Stimulated activated CD4-positive, alpha-beta T cell treated with anti-CD3 and anti-CD28 coated beads, TNF-alpha, amount 100 ng/mL, for 24 hours (primary cell): ENCODE data around the gene RNASE13.

Source experiments
- DNase-seq, 3 experiments: peaks; one replicate each; pipeline ENCODE4 v3.0.0-alpha.2; 2020; ENCODE audit warnings: low read depth in 3 of 3

RNASE13 gene

DNA sequence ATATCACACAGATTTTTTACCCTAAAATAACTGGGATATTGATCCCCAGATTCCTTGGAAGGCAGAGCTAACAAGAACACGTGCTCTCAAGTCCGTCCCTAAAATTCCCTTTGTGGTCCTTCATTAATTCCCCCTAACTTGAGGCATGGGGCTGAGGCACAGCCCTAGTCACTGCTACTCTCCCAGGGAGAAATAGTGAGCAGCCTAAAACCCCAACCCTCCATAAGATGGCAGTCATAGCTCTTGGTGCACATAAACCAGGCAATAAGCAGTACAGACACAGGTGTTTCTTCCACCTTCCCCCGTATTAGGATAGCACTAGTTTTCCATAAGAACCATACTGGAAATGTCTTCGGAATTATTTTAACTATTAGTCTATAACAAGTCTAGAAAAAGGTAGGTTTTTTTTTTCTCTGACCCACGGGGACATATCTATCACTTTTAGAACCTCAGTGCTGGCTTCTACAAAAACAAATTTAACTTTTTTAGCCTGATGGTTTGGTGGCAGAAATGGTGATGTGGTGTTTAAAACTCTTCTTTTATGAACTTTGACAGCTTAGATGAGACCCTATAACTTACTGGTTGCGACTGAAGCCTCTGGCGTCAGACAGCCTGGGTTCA lies 32.4 kb upstream of the RNASE13 start:
- DNase-seq = no peak

DNA sequence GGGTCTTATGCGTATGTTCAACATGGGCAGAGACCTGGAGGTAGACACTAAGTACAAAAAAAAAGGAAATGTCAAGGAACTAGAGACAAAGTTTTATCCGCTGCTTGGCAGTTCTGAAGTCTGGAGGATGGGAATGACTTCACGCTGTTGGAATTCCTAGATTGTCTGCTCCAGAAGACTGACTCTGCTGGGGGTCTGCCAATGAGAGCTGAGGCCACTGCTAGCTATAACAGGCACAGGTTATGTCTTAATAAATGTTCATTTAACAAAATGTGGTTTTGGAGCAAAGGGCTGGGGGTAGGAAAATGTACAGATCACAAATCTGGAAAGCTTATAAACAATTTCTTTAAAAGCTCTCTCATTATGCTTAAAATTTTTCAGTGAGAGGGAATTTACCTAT lies 28.9 kb upstream of the RNASE13 start:
- DNase-seq = no peak

DNA sequence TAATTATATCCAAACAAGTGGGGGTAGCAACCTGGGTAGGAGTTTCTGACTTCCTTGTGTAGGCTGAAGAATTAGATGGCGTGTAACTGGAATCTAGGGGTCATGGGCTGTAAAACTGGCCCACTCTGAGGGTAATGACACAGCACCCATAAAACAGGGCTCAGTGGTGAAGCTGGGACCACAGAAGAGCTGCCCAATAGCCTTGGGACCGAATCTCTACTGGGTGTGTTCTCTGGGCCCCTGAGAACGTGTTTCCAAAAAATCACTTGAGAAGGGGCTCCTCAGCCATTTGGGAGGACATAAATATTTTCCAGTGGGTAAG lies 26.7 kb upstream of the RNASE13 start:
- DNase-seq = no peak

DNA sequence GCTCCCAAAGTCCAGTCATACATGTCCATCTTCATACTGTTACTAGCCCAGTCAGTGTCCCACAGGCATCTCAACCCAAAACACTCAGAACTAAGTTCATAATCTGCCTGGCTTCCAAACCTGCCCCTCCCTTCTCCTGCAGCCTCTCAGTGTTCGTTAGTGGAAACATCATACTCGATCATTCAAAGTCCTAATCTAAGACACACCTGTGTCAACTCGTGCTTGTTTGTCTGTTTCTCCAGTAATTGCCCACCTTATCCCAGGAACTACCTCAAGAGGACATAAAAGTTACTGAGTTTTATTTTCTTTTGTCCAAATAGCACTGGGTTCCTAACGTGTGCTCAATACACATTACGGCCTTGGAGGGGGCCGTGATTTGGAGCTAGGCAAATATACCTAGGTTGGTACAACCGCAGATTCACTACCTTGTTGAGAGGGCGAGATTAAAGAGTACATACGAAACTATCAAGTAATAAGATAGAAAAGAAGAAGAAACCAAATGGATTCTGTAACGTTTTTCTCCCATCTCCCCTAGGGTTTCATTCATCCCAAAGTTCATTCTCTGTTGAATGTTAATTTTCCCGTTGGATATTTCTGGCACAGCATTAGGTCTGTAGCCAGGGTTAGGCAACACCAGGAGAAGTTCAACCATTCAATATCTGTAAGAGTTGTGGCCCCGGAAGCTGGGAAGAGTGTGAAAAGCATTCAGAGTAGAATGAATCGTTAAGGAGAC lies 26.2 kb upstream of the RNASE13 start:
- DNase-seq = no peak

DNA sequence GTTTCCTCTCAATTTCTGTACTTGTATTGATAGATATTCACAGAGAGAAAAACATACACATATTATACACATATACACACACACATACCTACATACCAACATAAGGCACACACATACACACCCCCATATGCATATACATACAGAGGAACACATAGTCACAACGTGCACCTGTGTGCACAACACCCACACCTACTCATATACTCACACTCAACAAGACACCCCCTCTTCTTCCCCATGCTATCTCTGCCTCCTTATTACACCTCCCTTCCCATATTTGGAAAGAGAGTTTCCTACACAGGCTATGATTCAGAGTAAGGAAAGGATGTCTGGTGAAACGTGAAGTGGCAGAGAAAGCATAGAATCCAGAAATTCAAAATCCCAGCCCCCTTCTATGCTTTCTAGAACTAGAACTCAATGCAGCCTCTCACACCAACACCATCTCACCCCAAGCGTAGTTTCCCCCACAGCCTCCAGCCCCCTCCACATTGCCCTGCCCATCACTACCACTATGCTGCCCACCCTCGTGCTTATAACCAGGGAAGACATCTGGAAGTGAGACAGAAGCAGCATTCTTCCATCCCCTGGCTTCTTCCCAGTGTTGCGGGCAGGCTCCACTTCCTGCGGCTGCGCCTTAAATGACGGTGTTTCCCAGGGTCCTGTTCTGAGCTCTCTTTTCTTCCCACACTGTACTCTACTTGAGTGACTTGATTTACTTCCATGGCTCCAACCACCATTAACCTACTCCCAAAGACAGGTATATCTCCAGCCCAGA lies 25.4 kb upstream of the RNASE13 start:
- DNase-seq = no peak

DNA sequence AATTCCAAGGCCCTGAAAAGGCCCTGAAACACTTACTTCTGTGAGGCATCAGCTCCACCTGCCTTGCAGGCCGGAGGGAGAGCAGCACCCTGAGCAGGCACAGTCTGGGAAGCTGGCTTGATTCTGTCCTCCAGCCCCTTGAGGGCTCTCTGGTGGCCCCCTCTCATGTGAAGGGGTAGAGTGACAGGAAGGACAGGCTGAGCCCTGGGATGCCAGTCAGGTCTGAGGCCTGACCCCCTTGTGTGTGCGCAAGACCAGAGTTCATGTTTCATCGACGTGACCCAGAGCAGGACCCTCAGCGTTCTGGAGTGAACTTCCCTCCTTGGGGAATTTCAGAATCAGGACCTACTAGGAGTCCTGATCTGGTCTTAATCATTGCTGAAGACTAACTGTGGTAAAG lies 24.3 kb upstream of the RNASE13 start:
- DNase-seq = no peak

DNA sequence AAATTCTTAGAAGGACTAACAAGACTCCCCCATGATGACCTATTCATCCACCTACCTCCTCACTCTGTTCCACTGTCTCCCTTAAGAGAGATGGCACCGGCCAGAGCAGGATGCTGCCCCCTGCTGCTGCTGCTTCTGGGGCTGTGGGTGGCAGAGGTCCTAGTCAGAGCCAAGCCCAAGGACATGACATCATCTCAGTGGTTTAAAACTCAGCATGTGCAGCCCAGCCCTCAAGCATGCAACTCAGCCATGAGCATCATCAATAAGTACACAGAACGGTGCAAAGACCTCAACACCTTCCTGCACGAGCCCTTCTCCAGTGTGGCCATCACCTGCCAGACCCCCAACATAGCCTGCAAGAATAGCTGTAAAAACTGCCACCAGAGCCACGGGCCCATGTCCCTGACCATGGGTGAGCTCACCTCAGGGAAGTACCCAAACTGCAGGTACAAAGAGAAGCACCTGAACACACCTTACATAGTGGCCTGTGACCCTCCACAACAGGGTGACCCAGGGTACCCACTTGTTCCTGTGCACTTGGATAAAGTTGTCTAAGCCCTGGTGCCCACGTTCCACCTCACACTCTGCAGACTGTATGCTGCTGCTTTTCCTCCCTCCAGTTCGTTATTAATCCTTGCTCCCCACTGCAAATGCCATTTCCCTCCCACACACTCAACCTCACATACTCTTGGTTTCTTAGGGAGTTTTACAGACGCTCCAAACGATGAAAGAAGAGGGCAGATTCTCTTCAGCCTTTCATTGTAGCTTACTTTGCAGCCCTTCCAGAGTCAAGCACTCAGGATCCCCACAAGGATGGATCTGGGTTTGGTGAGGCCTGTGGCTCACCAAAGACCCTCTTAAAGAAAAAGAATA lies 23.4 kb upstream of the RNASE13 start, which contains the start of gene RNASE8:
Gene RNASE8, plus strand, starts transcription at position 20 of the 873 bp plus-strand sequence. Its CDS starts 71 bp downstream, at position 91.
- DNase-seq = no peak

DNA sequence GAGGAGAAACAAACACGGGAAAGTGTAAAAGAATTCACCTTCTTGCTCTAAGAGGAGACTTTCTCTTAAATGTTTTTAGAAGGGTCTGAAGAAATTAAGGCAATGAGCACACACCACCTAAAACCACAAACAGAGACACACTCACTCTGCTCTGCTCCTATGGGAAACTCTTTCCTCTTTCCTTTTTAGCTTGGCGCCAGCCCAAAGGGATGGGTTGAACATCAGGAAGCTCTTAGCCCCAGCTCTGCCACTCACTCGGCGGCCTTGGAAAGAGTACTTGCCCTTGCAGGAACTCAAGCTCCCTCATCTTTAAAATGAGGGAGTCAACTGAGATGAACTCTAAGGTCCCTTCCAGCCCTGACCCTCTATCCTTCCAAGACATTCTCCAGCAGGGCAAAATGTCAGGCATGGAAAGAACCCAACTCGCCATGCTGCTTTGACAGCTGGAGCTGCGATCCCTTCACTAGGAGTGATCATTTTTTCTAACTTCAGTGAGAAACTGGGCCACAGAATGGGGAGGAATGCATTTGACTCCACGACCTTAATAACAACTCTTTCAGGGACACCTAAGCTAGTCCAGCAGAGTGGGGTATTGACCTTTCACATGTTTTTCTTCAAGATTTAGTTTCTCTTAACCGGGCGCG lies 22.0 kb upstream of the RNASE13 start:
- no peak for DNase-seq

DNA sequence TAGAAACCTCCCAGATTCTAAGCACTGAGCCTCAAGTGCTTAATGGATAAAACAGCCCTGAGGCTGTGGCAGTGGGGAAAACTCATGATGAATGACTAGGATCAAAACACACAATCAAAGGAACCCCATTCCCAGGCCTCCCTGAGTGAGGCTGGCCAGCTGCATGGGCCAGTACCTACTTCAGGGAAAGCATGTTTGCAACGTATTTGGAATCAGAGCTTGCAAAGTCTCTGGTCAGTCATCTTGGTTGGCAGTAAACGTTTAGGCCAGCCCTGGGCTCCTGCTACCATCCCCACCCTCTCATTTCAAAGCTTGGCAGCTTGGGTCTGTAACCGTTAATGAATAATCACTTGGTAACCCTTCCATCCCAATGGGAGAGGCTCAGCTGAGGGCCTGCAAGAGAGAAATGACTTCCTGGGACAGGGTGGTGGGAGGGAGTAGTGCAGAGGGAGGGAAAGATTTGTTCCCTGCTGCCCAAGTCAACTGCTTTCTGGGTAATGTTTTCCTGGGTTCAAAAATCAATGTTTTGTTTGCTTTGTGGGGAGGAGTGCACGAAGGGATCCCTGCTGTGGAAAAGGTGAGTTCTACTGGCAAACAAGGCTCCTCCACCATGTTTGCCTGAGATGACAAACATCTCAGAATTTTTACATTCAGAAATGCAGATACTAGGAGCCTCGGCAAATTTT lies 21.0 kb upstream of the RNASE13 start:
- DNase-seq = no peak

DNA sequence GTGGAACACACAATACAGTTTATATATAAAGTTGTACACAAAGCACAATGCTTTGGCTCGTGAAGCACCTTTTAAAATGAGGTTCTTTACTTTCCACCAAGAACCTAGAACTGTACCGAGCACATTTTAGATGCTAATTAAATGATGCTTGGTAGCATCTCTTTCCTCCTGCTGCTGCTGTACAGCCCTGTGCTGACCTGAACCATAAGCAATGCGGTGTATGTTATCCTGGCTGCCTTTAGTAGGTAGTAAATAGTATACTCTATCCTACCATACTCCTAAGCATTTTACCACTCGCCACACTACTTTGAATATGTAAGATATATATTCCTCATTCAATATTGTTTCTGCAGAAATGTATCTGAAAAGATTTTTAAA lies 20.1 kb upstream of the RNASE13 start:
- no peak for DNase-seq

DNA sequence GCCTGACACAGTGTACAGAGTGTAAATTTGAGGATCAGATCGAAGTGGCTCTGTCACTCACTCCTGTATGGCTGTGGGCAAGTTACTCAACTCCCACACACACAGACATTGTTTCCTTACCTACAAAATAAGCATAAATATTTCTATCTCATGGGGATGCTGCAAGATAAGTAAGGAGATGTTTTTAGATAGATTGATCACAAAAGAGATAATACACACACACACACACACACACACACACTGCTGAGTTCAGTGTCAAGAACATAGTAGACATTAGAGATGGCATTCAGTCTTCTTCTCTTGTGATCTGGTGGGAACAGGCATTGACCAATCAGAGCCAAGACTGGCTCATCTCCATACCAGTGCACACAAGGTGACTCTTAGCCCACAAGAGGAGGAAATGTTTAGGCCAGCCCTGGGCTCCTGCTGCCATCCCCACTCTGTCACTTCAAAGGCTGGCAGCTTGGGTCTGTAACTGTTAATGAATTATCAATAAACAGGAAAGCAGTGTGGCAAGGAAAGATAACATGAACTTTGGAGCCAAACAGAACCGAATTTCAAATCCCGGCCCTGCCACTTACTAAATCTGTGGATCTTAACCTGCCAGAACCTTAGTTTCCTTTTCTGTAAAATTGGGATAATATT lies 19.6 kb upstream of the RNASE13 start:
- DNase-seq = no peak

DNA sequence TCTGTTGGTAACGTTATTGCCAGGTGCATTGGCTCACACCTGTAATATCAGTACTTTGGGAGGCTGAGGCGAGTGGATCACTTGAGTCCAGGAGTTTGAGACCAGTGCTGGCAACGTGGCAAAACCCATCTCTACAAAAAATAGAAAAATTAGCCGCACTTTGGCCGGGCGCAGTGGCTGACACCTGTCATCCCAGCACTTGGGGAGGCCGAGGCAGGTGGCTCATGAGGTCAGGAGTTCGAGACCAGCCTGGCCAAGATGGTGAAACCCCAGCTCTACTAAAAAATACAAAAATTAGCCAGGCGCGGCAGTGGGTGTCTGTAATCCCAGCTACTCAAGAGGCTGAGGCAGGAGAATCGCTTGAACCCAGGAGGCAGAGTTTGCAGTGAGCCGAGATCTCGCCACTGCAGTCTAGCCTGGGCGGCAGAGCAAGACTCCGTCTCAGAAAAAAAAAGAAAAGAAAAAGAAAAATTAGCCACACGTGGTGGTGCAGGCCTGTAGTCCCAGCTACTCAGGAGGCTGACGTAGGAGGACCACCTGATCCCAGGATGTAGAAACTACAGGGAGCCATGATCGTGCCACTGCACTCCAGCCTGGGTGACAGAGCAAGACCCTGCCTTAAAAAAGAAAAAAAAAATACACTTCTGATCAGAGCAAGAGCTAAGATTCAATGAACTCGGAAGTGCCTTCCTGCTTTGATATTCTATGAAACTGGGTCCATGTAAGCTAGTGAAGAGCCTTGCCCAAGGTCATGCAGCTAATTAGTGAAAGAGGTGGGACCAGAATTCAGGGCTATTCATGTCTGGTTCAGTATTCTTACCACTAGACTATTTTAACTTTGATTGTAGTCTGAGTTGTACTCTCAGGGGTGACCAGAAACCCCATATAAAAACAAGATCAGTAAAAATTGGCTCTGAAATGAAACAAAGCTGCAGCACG lies 18.8 kb upstream of the RNASE13 start:
- DNase-seq = no peak

DNA sequence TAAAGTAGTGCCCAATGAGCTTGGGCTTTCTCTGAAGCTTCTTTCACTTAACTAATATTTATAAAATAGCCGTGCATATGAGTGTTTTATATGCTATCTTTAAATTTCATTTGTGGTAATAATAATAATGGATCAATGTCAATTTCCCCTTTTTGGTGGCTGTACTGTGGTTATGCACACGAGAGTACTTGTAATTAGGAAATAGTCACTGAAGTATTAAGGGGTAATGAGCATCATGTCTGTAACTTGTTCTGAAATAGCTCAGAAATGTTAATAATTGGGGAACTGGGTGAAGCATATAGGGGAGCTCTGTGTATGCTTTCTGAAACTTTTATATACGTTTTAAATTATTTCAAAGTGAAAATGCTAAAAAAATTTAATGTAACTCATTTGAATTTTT lies 16.0 kb upstream of the RNASE13 start:
- DNase-seq = no peak

DNA sequence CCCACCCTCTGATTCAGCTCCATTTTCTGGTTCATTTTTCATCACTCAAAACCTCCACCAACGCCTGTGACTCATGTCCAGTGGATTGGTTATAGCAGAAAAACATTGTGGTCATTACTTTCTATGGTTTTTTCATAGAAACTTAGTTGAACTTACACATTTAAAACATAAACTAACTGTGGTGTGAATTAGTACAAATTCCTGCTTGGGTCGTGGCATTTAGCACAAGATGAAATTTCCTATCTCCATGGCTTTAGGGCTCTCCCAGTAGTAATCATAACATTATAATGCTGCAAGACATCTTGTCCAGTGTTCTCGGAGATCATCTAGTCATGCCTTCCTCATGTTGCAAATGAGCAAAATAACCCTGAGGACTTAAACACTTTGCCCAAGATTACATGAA lies 14.7 kb upstream of the RNASE13 start:
- DNase-seq = no peak

DNA sequence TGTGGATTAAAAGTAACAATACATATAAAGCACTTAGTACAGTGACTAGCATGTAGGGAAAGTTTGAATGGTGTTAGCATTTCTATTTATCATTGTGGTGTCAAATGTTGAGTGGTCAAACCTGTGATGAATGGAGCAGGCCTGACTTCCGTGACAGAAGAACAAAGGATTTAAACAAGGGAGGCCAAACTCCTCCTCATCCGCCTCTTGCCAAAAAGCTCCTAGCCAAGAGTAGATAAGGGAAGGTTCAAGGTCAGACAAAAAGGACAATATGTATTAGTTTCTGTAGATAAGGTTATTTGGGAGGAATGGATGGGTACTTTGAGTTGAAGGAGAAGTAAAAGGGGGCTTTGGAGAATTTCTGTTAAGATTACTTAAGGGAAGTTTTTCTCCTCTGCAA lies 14.0 kb upstream of the RNASE13 start:
- no peak for DNase-seq

DNA sequence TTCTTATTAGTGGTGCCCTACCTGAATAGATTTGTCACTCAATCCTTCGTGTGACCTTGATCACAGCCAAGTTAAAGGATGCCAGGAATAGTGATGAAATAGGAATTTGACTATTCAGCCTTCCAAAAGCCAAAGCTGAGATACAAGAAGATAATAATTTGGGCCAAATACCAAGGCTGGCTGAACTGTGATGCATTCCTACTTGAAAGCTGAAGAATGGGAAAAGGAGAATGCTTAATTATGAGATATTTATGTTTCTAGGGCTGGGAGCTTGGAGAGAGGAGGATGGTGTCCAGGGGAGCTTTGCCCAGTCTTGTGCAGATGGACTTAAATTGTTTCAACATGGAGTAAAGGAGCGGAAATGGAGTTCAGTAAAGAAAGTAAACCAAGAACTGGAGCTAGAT lies 12.8 kb upstream of the RNASE13 start:
- no peak for DNase-seq

DNA sequence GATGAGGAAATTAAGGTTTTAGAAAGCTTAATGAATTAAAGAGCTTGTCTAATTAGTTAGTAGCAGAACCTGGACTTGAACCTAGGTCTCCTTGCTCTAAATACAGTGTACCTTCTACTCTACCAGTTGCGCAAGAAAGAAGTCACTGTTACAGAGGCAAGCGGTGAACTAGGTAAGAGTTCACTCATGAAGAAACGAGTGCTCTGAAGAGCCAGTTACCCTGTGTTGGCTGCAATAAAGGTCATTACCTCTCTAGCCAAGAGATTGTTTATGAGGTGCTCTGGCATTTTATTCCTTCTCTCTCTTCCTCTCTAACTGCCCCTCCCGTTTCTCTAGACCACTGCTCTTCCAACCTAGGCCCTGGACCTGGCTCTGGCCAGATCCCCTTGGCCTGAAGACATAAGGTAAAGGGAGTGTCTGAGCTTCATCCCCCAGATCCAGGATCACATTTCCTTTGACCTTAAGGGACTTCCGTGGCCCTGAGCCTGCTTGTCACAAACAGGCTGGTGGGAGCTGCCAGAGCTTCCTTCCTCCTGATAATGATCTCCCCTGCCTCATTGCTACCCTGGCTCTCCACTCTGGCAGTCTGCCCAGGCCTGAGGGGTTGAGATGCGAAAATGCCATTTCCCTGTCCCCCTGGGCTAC lies 9.5 kb upstream of the RNASE13 start:
- no peak for DNase-seq

DNA sequence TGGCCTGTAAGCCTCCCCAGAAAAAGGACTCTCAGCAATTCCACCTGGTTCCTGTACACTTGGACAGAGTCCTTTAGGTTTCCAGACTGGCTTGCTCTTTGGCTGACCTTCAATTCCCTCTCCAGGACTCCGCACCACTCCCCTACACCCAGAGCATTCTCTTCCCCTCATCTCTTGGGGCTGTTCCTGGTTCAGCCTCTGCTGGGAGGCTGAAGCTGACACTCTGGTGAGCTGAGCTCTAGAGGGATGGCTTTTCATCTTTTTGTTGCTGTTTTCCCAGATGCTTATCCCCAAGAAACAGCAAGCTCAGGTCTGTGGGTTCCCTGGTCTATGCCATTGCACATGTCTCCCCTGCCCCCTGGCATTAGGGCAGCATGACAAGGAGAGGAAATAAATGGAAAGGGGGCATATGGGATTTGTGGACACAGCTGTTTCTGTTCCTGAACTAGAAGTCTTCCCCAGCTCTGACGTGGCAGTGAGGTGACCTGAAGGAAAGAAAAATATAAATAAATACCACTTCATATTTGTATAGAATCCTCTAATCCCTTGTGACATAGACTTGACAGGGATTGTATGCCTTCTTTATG lies 8.9 kb upstream of the RNASE13 start:
- no peak for DNase-seq
